Lower lobe of right lung (tissue), 2 donors: ENCODE measurements around the gene CHKB. TPM values are rescaled to one million over a fixed set of nuclear protein-coding genes. Genes with fewer than 3 reads are reported as not detected.
"Not testable (repeated sequence)": the region's sequence is repeated elsewhere in the genome, so short reads cannot be mapped to it uniquely, and the experiment has no call there.

Experiments used
- ATAC-seq, 2 donors: fragments of 200-7000 bp; cut with Tn5 transposase; one replicate each; pipeline ENCODE4 v1.9.1; 2020 to 2022; ENCODE audit warnings: mild to moderate bottlenecking in 2 of 2, moderate library complexity in 2 of 2
- DNase-seq: peaks from one replicate; pipeline ENCODE4 v3.0.0-alpha.2; 2020
- H3K27ac ChIP-seq: fragments of 200-600 bp; one replicate; pipeline ENCODE4 v1.8.0; 2022
- H3K27me3 ChIP-seq: fragments of 200-600 bp; one replicate; pipeline ENCODE4 v1.8.0; 2022; ENCODE audit warnings: low read depth
- H3K36me3 ChIP-seq: fragments of 200-600 bp; one replicate; pipeline ENCODE4 v1.8.0; 2022; ENCODE audit warnings: mild to moderate bottlenecking
- H3K4me1 ChIP-seq: fragments of 200-600 bp; one replicate; pipeline ENCODE4 v1.8.0; 2022
- H3K4me3 ChIP-seq: fragments of 200-600 bp; one replicate; pipeline ENCODE4 v1.8.0; 2022; ENCODE audit warnings: mild to moderate bottlenecking
- H3K9me3 ChIP-seq: fragments of 200-600 bp; one replicate; pipeline ENCODE4 v1.8.0; 2022
- intact Hi-C: fragments of 100-400 bp; cut with DNase I; formaldehyde crosslinking; loops from one replicate; pipeline ENCODE4 v1.11.0; 2022
- total RNA-seq: library from RNA; stranded (reverse); fragmentation: NEBNext Ultra II Directional; extraction: Animal tissue kit (Norgen Biotek cat#: 25700); gene quantifications from one replicate; pipeline ENCODE4 v1.2.1, GENCODE V29; 2021
- TF ChIP-seq, protein P1 (sequence below): fragments of 200-600 bp; IDR thresholded peaks from one replicate; pipeline ENCODE4 v1.8.0; 2022; ENCODE audit warnings: antibody characterized with exemption, mild to moderate bottlenecking
- donor health status: DM: no; HTN: yes; CAD: no; lungs with severe emphysema.

CHKB gene
- total RNA-seq, 1 donor from 2014 or later, result 76.7 TPM

- peaks cover 61% of the 10 kb centered on the region for H3K4me1 ChIP-seq
- H3K36me3 ChIP-seq, result no peaks in the 10 kb centered on the region
These were observed 46.4 kb downstream of the CHKB start for GRCh38 chr22:50536226-50536625.

DNA sequence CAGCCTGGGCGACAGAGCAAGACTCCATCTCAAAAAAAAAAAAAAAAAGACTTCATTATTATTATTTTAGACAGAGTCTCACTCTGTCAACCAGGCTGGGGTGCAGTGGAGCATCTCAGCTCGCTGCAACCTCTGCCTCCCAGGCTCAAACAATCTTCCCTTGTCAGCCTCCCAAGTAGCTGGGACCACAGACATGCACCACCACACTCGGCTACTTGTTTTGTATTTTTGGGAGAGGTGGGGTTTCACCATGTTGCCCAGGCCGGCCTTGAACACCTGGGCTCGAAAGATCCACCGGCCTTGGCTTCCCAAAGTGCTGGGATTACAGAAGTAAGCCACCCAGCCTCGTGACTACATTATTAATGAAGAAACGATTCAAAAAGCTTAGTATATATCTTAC lies 47.5 kb downstream of the CHKB start:
- Histone ChIP-seq H3K36me3 (no peaks in the 10 kb centered on the region), H3K9me3 (no peaks in the 10 kb centered on the region), H3K4me1 (peaks cover 54% of the 10 kb centered on the region), H3K27me3 (no peaks in the 10 kb centered on the region), H3K4me3 (no peak overlapping the region), H3K27ac (peak overlapping the region; percentile 100)
- intact Hi-C loops, result no loop called here
- TF ChIP-seq, protein P1, sequence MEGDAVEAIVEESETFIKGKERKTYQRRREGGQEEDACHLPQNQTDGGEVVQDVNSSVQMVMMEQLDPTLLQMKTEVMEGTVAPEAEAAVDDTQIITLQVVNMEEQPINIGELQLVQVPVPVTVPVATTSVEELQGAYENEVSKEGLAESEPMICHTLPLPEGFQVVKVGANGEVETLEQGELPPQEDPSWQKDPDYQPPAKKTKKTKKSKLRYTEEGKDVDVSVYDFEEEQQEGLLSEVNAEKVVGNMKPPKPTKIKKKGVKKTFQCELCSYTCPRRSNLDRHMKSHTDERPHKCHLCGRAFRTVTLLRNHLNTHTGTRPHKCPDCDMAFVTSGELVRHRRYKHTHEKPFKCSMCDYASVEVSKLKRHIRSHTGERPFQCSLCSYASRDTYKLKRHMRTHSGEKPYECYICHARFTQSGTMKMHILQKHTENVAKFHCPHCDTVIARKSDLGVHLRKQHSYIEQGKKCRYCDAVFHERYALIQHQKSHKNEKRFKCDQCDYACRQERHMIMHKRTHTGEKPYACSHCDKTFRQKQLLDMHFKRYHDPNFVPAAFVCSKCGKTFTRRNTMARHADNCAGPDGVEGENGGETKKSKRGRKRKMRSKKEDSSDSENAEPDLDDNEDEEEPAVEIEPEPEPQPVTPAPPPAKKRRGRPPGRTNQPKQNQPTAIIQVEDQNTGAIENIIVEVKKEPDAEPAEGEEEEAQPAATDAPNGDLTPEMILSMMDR, result no peak
- no peak for ATAC-seq
- no peak for DNase-seq

More at GRCh38 chr22:50536226-50536625, 46.4 kb downstream of the CHKB start:
- Histone ChIP-seq H3K4me3 (no peak overlapping the region), H3K9me3 (no peaks in the 10 kb centered on the region), H3K27me3 (no peaks in the 10 kb centered on the region), H3K27ac (no peak overlapping the region)
- no peak for DNase-seq
- TF ChIP-seq, protein P1, result no peak
- intact Hi-C loops, result no loop called here
- ATAC-seq, result no peak

- peak; percentile 86 for DNase-seq
These were observed 48.6 kb downstream of the CHKB start for GRCh38 chr22:50533856-50534711.

DNA sequence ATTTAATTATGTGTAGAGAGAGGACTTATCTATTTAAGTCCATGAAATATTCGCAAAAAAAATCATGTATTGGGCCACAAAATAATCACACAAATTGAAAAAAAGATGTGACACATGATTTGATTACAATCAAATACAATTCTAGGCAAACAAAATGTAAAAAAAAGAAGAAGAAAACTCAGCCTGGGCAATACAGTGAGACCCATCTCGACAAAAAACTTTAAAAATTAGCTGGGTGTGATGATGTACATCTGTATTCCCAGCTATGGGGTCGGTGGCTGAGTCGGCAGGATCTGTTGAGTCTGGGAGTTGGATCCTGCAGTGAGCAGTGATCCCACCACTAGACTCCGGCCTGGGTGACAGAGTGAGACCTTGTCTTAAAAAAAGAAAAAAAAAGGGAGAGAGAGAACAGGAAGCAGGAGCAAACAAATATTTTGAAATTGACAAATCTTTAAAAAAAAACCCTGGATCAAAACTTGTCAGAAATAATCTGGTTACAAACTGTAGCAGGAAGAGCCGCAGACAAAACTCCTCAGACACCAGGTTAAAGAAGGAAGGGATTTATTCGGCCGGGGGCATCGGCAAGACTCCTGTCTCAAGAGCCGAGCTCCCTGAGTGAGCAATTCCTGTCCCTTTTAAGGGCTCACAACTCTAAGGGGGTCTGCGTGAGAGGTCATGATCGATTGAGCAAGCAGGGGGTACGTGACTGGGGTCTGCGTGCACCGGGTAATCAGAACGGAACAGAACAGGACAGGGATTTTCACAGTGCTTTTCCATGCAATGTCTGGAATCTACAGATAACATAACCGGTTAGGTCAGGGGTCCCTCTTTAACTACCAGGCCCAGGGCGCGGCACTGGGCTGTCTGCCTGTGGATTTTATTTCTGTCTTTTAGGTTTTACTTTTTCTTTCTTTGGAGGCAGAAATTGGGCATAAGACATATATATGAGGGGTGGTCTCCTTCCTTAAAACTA lies 49.5 kb downstream of the CHKB start:
- TF ChIP-seq, protein P1, result no peak
- Histone ChIP-seq H3K4me3 (no peak overlapping the region), H3K4me1 (peaks cover 50% of the 10 kb centered on the region), H3K36me3 (no peaks in the 10 kb centered on the region), H3K27me3 (no peaks in the 10 kb centered on the region), H3K27ac (peak overlapping the region; percentile 100), H3K9me3 (no peaks in the 10 kb centered on the region)
- DNase-seq, result peak; percentile 39
- ATAC-seq, result no peak
- intact Hi-C loops, result no loop called here

More at GRCh38 chr22:50533856-50534711, 48.6 kb downstream of the CHKB start:
- intact Hi-C loops, H3K27me3 ChIP-seq, H3K36me3 ChIP-seq, ATAC-seq, H3K9me3 ChIP-seq, H3K4me3 ChIP-seq: not testable (repeated sequence)
- Histone ChIP-seq H3K4me1 (peaks cover 50% of the 10 kb centered on the region), H3K27ac (peak overlapping the region; percentile 100)

- intact Hi-C loops, result no loop called here
- Histone ChIP-seq H3K36me3 (no peaks in the 10 kb centered on the region), H3K9me3 (no peaks in the 10 kb centered on the region), H3K4me3 (peak overlapping the region; percentile 79), H3K4me1 (peaks cover 50% of the 10 kb centered on the region), H3K27me3 (no peaks in the 10 kb centered on the region), H3K27ac (peak overlapping the region; percentile 100)
- DNase-seq (peak; percentile 90), ATAC-seq (peak; percentile 61 to 65)
- TF ChIP-seq, protein P1, result no peak
These were observed 50.5 kb downstream of the CHKB start for GRCh38 chr22:50531962-50532674.
